HG03342 (cell line): ENCODE measurements around the gene NME4.

Experiments used
- ATAC-seq: cut with Tn5 transposase; IDR thresholded peaks from one replicate; pipeline ENCODE4 v1.9.1; 2021; ENCODE audit warnings: mild to moderate bottlenecking, moderate library complexity; ENCODE audit not compliant: unreplicated experiment

NME4 gene

DNA sequence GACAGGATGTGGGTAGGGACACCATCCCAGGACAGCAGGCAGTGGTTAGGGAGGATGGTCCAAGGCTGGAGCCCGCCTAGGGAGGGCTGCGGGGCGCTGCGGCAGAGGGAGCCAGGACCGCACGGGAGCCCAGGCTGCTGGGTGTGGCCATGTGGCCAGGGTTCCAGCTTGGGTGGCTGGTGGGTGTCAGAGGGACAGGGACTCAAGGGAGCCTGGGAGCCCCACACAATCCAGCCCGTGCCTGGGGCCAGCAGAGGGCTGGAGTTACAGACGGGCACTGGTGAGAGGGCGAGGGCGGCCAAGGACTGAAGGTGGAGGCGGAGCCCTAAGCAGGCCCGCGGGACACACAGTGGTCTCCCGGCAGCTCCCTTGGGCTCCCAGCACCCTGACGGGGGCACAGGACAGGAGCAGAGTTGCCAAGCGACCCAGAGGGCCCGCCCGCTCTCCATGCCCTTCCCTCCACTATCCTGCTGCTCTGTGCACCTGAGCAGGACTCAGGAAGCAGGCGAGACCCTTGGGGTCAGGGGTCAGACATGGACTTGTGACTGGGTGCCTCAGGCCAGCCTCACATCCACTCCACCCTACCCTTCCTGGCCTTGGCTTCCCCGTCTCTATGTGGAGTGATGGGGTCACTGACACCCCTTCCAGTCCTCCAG lies 33.8 kb upstream of the NME4 start:
- ATAC-seq = no peak

DNA sequence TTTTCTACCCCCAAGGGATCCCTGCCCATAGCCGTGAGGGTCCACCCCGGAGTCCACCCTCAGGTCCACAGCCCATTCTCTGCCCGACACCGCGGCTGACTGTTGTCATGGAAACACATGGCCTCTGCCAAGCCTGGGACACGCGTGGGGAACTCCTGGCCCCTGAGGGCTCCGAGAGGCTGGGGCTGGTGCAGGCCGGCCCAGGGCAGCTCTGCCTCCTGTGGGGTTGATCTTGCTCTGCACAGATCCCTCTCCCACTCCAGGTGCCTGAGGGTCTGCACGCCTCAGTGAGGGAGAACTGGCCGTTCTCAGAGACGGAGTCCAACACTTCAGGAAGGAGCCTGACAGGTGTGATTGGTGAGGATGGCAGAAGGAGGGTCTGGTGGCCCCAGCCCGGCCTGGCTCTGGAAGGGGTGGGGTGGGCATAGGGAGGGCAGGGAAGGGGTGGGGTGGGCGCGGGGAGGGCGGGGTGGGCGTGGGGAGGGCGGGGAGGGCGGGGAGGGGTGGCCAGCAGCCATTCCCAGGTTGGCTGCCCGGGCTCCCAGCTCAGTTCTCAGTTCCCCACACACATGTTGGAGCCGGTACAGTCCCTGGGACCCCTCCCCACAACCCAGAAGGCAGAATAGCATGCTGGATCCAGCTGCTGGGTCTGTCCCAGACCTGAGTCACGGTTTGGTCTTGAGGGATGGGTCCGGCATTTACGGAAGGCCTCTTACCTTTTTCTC lies 33.1 kb upstream of the NME4 start:
- ATAC-seq = no peak

DNA sequence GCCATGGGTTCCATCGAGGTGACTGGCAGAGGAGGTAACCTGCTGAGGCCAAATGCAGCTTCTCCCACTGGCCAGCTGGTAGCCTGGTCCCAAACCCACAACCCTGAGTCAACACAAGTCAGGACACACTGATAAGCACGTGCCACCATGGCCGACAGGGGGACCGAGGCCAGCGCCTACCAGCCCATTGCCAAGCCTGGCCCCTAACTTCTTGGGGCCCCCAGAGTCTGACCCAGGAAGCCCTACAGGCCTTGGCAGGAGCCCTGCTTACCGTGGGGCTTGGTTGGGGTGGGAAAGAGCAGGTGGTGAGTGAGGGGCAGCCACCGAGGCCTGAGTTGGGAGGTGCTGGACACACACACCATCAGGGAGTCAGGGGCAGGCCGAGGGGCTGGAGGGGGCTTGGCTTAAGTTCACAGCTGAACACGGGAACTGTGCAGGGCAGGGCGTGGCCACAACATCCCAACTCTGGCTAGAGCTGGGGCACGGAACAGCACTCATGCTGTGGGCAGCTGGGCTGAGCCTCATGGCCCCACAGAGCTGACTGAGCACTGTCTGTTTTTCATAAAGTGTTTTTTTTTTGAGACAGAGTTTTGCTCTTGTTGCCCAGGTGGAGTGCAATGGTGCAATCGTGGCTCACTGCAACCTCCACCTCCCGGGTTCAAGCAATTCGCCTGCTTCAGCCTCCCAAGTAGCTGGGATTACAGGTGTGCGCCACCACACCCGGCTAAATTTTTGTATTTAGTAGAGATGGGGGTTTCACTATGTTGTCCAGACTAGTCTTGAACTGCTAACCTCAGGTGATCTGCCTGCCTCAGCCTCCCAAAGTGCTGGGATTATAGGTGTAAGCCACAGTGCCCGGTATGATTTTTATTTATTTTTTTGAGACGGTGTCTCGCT lies 32.2 kb upstream of the NME4 start:
- no peak for ATAC-seq

DNA sequence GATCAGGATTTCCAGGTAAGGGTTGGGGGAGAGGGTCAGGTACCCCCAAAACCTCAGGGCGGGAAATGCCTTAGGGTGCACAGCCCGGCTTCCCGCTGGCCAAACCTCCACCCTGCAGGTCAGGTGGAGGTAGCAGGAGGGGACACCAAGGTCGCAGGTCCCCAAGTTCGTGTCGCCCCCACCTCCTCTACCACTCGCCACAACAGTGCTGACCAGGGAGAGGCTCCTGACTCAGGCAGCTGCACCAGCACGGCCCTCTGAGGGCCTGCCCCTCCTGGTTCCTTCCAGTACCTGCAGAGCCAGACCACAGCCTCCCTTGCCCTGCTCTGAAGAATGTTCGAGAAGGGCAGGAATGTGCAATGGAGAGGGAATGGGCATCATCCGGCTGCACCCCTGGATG lies 30.5 kb upstream of the NME4 start:
- no peak for ATAC-seq

DNA sequence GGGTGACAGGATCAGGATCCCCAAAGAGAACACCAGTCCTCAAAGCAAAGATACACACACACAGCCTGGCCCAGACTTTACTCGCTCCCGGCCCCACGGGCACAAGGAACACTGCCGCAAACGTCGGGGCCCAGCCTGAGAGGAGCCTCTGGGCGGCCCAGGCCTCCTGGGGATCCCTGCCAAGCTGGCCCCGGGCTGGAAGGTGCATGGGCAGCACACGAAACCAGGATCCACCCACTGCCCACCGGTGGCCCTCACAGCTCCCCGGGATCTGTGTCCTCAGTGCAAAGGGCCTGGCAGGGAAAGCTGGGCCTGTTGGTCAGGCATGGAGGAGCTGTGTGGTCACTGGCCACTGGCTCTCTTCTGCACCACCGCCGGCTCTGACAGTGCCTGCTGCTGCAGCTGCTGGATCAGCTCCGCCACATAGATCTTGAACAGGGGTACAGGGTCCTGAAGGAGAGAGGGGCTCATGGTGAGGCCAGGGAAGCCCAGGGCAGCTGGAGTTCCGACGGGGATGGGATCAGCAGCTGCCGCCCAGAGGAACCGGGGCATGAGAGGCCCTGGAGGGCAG lies 29.6 kb upstream of the NME4 start:
- no peak for ATAC-seq

DNA sequence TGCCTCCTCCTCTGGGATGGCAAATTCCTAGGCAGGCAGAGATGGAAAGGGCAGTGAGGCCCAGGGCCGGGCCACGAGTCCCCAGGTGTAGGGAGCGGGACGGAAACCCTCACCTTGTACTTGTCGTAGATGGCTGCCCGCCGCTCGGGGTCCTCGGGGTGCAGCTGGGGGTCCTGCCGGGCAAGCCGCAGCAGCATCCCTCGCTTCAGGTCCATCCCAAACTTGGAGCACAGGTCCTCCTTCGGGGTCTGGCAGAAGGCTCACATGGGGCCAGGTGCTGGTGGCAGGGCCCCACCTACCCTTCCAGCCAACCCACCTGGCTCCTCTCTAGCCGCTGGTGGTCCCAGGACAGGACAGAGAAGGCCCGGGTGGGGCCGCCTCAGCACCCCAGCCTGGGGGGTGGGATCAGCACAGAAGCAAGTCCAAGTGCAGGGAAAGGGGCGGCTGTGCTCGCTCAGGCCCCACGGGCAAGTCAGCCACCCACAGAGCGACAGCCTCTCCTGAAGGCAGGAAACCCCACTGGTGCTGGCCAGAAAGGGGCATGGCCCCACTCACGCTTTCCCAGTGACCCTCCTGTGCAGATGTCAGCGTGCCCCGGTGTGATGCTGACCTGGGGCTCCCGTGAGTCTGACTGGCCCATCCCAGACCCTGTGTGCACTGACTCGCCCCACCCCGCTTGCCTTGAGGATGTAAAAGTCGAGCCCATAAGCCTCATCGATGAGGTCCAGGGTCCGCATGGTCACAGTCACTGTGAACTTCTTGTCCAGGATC lies 28.4 kb upstream of the NME4 start:
- ATAC-seq = no peak

DNA sequence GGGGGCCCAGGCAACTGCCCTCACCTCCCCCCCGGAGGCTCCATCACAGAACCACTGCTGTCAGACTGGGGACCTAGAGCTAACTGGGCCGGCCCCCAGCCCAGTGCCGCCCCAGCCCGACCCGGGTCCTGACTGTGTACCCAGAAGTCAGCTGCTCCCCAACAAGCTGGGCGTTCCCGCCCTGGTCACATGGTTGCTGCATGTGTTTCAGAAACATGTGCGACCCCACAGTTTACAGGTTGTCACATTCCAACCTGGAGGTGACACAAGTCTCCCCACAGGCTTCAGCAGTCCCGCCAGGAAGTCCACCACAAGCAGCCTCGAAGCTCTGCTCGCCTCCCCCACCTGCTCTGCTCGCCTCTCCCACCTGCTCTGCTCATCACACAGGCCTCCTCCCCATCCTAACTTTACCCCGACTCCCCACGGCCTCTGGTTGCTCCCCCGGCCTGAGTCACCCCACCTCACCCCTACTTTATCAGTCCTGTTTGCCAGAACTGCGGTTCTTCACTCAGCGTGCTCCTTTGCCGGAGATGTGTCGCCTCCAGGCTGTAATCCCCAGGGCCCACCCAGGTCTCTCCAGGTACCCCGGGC lies 27.6 kb upstream of the NME4 start:
- no peak for ATAC-seq

DNA sequence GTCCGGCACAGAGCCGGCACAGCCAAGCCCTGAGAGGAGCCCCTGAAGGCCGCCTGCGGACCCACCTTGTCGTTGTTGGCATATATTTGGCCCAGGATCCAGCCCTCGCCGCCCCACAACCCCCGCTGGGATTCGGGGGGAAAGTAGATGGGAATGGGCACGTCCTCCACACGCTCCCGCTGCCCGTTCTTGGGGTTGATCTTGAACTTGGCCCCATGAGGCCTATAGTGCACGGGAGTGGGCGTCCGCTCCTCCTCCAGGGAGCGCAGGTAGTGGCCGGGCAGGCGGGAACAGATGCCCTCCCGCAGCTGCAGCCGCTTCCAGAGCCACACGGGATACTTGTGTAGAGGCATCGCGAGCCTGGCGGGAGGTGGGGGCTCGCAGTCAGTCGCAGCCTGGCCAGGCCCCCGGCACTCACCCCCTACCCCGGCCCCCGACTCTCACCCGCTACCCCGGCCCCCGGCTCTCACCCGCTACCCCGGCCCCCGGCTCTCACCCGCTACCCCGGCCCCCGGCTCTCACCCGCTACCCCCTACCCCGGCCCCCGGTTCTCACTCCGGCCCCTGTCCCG lies 27.0 kb upstream of the NME4 start:
- ATAC-seq = no peak

GRCh38 chr16:370443-370842 lies 26.6 kb upstream of the NME4 start, which contains the start of gene MRPL28:
Gene MRPL28, minus strand, starts transcription at chr16:370538. Its CDS starts 320 bp downstream, at chr16:370218.
- peak; percentile 82 for ATAC-seq

DNA sequence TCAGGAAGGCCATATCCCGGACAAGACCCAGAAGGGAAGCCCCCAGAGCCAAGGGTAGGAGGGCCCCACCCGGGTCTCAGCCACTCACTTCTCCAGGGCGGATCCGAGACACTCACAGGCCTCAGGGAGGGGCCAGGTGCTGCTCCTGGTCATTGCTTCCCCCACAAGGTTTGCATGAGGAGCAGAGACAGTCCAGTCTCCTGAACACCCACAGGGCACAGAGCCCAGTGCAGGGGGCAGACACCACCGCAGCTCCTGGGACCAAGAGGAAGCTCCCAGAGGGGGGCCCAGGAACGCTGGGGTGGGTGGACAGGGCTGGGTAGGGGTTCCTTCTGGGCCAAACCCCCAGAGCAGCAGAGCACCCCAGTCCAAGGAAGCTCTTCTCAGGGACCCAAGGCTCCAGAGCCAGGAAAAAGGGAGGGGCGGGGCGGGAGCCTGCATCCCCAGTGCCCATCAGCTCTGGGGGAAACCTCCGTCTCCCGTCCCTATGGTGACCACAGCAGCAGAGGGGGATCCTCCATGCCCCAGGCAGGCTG lies 26.0 kb upstream of the NME4 start:
- ATAC-seq = no peak

- no peak for ATAC-seq
These were observed 25.3 kb upstream of the NME4 start for GRCh38 chr16:371515-372301.

DNA sequence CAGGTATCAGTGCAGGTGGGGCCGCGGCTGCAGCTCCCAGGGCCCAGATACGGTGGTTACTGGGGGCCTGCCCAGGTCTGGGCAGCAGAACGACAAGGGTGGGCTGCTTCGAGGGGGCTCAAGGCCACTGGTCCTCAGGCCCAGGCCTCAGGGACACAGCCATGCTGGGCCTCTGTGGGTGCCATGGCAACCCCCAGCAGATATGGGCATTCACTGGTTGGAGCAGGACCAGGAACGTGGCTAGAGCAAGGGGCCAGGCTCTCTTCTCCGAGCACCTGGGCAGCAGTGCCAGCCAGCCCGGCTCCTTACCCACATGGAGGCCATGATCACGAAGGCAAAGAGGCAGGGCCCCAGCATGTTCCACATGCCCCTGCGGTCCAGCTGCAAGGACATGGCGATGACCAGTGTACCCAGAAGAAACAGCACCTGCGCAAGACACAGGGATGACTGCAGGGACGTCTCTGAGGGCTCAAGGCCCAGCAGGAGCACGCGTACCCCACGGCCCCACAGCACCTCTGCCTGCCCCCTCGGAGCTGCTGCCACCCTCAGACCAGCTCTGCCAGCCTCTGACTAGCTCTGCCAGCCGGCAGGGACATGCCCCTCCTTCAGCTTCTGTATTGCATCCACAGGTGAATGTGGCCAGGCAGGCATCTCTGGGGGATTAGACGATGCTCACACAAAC lies 24.6 kb upstream of the NME4 start:
- ATAC-seq = no peak

GRCh38 chr16:373020-373598 lies 23.9 kb upstream of the NME4 start:
- no peak for ATAC-seq

DNA sequence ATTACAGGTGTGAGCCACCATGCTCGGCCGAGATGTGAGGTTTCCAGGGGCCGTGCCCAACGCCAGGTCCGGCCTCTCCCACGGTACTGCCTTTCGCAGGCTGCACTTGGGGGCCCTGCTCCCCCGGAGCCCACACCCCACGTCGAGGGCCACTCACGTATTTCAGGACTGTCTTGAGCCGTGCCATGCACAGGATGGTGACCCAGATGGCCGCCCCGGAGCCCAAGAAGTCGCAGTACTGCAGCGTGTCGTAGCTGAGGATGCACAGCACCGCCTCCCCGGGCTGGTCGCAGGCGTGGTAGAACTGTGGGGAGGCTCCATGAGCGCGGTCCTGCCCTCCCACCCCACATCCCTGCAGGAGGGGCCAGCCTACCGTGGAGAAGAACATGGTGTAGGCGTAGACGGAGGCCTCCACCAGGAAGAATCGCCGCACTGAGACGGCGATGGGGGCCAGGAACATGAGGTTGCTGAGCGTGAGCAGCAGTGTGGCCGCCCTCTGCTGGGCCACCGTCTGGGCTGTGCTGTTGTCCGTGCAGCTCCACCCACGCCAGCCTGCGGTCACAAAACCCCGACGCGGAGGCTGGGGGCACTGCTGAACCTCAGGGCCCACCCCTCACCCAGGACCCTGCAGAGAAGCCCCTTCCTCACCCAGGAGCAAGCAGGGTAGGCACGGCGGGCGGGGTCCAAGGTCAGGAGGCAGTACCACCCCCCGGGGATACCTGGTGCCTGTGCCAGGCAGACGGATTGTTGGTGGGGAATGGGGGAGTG lies 23.0 kb upstream of the NME4 start:
- no peak for ATAC-seq

DNA sequence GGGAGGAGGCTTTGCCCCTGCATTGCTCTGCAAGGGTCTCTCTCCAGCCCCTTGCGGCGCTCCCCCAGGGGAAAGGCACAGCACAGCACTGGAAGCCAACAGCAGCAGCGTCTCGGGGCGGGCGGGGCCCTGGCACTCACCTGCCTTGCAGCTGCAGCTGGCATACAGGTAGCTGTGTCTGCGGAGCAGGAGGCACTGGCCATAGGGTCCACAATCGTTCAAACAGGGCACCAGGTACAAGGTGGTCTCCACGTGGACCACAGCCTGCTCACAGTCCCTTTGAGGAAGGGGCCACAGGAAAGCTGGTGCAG lies 22.4 kb upstream of the NME4 start:
- no peak for ATAC-seq

- no peak for ATAC-seq
These were observed 21.8 kb upstream of the NME4 start for GRCh38 chr16:375212-375611.
